ENCODE measurements around the gene RBM17.

DNA sequence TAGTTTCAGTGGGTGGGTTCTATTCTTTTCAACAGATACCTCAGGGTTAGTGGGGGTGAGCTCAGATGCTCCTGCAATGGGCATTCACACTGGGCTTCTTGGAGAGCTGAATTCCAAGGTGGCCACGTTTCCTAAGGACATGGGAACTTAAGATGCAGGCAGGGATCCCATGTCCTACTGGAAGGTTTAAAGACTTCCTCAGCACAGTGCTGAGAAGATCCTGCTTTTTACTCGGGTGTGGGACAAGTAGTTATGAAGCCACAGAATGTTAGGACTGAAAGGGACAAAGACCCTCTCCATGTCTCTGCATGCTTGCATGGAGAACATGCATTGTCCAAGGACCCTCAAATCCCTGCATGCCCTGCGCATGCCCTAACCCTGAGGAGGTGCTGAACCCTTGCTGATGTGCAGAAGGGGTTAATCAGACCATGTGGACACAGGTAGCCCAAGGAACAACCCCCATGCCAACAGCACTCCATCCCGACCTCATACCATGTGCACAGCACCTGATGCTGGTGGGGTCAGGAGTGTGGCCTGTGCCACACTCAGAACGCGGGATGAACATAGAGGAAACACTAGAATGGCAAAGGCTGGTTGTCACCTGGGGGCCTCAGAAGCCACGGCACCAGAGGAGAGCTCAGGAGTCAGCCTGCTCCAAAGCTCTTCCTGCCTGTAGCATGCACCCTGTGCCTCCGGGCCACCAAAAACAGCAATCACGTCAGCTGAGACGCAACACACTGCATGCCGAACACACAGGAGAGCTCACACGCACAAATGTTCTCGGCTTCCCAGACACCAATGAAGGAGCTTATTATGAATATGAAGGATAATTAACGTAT lies 41.8 kb upstream of the RBM17 start:
- no peak for TF ChIP-seq CTCF (IDR thresholded peaks at IDR 0.05)
- no peak for TF ChIP-seq TCF7L2 (IDR thresholded peaks at IDR 0.05; ENCODE audit: low read depth, low read length)
- no peak for TF ChIP-seq POLR2AphosphoS5 (IDR thresholded peaks at IDR 0.05; ENCODE audit: low read depth, low read length)
- TF ChIP-seq, protein P1, sequence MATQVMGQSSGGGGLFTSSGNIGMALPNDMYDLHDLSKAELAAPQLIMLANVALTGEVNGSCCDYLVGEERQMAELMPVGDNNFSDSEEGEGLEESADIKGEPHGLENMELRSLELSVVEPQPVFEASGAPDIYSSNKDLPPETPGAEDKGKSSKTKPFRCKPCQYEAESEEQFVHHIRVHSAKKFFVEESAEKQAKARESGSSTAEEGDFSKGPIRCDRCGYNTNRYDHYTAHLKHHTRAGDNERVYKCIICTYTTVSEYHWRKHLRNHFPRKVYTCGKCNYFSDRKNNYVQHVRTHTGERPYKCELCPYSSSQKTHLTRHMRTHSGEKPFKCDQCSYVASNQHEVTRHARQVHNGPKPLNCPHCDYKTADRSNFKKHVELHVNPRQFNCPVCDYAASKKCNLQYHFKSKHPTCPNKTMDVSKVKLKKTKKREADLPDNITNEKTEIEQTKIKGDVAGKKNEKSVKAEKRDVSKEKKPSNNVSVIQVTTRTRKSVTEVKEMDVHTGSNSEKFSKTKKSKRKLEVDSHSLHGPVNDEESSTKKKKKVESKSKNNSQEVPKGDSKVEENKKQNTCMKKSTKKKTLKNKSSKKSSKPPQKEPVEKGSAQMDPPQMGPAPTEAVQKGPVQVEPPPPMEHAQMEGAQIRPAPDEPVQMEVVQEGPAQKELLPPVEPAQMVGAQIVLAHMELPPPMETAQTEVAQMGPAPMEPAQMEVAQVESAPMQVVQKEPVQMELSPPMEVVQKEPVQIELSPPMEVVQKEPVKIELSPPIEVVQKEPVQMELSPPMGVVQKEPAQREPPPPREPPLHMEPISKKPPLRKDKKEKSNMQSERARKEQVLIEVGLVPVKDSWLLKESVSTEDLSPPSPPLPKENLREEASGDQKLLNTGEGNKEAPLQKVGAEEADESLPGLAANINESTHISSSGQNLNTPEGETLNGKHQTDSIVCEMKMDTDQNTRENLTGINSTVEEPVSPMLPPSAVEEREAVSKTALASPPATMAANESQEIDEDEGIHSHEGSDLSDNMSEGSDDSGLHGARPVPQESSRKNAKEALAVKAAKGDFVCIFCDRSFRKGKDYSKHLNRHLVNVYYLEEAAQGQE (IDR thresholded peaks at IDR 0.05; ENCODE audit: insufficient read depth in 1 of 2, low read depth in 2 of 2, low read length in 1 of 2), result no peak

All from Panc1 (cell line).